Heart right ventricle (tissue), 16 donors: ENCODE results near the gene MYO1D. TPM values are rescaled to one million over a fixed set of nuclear protein-coding genes. Genes with fewer than 3 reads are reported as not detected.

Experiments
- ATAC-seq, 8 donors: fragments of 200-7000 bp; cut with Tn5 transposase; one replicate each; pipeline ENCODE4 v1.9.1; 2020; ENCODE audit warnings: mild to moderate bottlenecking in 8 of 8, moderate library complexity in 8 of 8, moderate number of reproducible peaks in 1 of 8
- DNase-seq, 2 donors: peaks; one replicate each; pipeline ENCODE4 v3.0.0-alpha.2; 2020
- H3K27ac ChIP-seq, 10 donors: fragments of 200-600 bp; sonication (generic) in 2 of 10; one replicate each; pipeline versions ENCODE4 v1.5.0 to v1.8.0; 2020 to 2022; ENCODE audit warnings: mild to moderate bottlenecking in 3 of 10
- H3K27me3 ChIP-seq, 7 donors: fragments of 200-600 bp; one replicate each; pipeline ENCODE4 v1.8.0; 2021 to 2022; ENCODE audit warnings: mild to moderate bottlenecking in 2 of 7
- H3K36me3 ChIP-seq, 9 donors: fragments of 200-600 bp; sonication (generic) in 1 of 9; one replicate each; pipeline versions ENCODE4 v1.5.0 to v1.8.0; 2020 to 2022; ENCODE audit warnings: mild to moderate bottlenecking in 2 of 9
- H3K4me1 ChIP-seq, 9 donors: fragments of 200-600 bp; sonication (generic) in 1 of 9; one replicate each; pipeline versions ENCODE4 v1.5.0 to v1.8.0; 2020 to 2022; ENCODE audit warnings: mild to moderate bottlenecking in 4 of 9
- H3K4me3 ChIP-seq, 10 donors: fragments of 200-600 bp; sonication (generic) in 2 of 10; one replicate each; pipeline versions ENCODE4 v1.5.0 to v1.8.0; 2020 to 2022; ENCODE audit warnings: mild to moderate bottlenecking in 7 of 10, moderate library complexity in 2 of 10
- H3K9me3 ChIP-seq, 11 donors: fragments of 200-600 bp in 10 of 11; sonication (generic) in 2 of 11; one replicate each; pipeline versions ENCODE4 v1.5.0 to v1.8.0; 2013 to 2022; ENCODE audit warnings: mild to moderate bottlenecking in 2 of 11, control low read depth in 1 of 11, moderate library complexity in 1 of 11
- WGBS, 2 donors: extraction: QIAGEN DNeasy Blood & Tissue Kit; methylation state at CpG; one replicate each; pipeline ENCODE4 v1.1.7; 2013; ENCODE audit warnings: inconsistent platforms in 1 of 2; 5-methylcytosine and 5-hydroxymethylcytosine counted together
- intact Hi-C, 10 donors: fragments of 100-400 bp; cut with DNase I; formaldehyde crosslinking; loops; one replicate each; pipeline versions ENCODE4 v1.11.1 to v1.14.2; 2022
- polyA plus RNA-seq, 2 donors: library from polyadenylated mRNA; stranded (reverse); fragments of 200-250 nt; gene quantifications; one replicate each; pipeline ENCODE4 v1.2.3, GENCODE V29; 2013
- total RNA-seq, 10 donors: library from RNA; stranded (reverse); fragmentation: NEBNext Ultra II Directional in 3 of 10; extraction: Animal tissue kit (Norgen Biotek cat#: 25700) in 3 of 10; gene quantifications; one replicate each; pipeline versions ENCODE4 v1.2.1 to v1.2.4, GENCODE V29; 2021 to 2023
- TF ChIP-seq, protein P1 (sequence below), 9 donors: fragments of 200-600 bp; sonication (generic) in 2 of 9; IDR thresholded peaks; one replicate each; pipeline versions ENCODE4 v1.5.0 to v1.8.0; 2021 to 2022; ENCODE audit warnings: antibody characterized with exemption in 9 of 9, mild to moderate bottlenecking in 5 of 9, moderate library complexity in 1 of 9
- donor health status: Arrhythmogenic right ventricular cardiomyopathy.
- donor health status: ischemic (EF 13 %, LVEDD 7.1; RV severe dilation, severe dysfunction).
- donor health status: healthy with polysubstance abuse.
- donor health status: DM: no; HTN: yes; CAD: no.
- donor health status: DM: no; HTN: no; CAD: no.
- donor health status: ischemic (EF 25% LVEDD 6.9; RV normal size, moderate dysfunction).
- donor health status: ischemic (EF 25% LVEDD 5.7; RV mildly dilated, moderate dysfunction).
- donor health status: healthy.
- donor health status: DM: yes; HTN: yes; CAD: no.
- donor health status: Ischemic cardiomyopathy.
- donor health status: ischemic (EF 35%, LVEDD 5.7; RV mildly dilated, moderate dysfunction).
- donor health status: nonischemic (EF 11% LVEDD 7.7; RV severe dilation, severe dysfunction).
- donor health status: DM: yes; HTN: yes; CAD: no.
- donor health status: PGD.
- donor health status: ischemic (EF 29% LVEDD 5.4; RV normal size, mild dysfunction).
- donor health status: nonischemic (EF 23%, LVEDD 6.1; RV moderate dilation, normal function).

The MYO1D gene
- total and polyA plus RNA-seq, 12 donors = 1.9 to 16.4 (median 6.7) TPM

DNA sequence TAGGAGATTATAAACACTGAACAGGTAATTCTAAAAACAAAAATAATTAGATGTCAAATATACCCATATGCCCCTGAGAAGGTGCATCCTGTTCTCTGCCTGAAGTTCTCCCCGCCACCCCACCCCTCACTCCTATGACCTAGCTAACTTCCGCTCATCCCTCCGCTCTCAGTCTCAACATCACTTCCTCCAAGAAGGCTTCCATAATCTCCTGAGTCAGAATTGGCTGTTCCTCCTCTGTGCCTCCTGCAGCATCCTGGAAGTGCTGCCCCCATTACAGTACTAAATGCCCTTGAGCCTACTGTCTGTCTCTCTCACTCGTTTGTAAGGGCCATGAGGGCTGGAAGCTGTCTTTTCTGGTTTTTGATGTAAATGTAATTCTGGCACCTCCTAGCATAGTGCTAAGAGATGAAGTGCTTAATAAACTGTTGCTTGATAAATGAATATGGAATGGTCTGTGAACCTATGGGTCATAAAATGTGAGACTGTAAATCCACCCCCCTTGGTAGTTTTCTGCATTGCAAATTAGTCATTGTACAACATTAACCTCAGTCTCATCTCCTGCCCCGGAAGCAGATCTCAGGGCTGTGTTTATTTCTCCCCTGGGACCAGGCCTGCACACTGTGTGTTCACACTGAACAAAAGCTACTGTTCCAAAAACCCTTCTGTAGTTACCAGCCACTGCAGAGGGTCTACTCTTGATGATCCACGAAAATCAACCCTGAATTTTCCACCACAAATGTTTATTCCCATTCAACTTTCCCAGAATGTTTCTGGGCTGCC, 3.9 kb upstream of the MYO1D start:
- intact Hi-C loops = loop anchor here in 1 of 10 donors (5.0 kb wide), 1 partner anchor 84 kb away; no protein-coding TSS in a partner anchor
- peaks cover 0 to 16% (median 12%) of the 10 kb centered on the region in 7 donors for H3K27me3 ChIP-seq
- peaks cover 0 to 18% (median 11%) of the 10 kb centered on the region in 9 donors for H3K4me1 ChIP-seq
- H3K27ac ChIP-seq = no peak overlapping the region
- H3K36me3 ChIP-seq = no peaks in the 10 kb centered on the region
- no peak overlapping the region for H3K4me3 ChIP-seq
- H3K9me3 ChIP-seq = no peaks in the 10 kb centered on the region
- TF ChIP-seq, protein P1, sequence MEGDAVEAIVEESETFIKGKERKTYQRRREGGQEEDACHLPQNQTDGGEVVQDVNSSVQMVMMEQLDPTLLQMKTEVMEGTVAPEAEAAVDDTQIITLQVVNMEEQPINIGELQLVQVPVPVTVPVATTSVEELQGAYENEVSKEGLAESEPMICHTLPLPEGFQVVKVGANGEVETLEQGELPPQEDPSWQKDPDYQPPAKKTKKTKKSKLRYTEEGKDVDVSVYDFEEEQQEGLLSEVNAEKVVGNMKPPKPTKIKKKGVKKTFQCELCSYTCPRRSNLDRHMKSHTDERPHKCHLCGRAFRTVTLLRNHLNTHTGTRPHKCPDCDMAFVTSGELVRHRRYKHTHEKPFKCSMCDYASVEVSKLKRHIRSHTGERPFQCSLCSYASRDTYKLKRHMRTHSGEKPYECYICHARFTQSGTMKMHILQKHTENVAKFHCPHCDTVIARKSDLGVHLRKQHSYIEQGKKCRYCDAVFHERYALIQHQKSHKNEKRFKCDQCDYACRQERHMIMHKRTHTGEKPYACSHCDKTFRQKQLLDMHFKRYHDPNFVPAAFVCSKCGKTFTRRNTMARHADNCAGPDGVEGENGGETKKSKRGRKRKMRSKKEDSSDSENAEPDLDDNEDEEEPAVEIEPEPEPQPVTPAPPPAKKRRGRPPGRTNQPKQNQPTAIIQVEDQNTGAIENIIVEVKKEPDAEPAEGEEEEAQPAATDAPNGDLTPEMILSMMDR (IDR thresholded peaks at IDR 0.05) = no peak
- DNase-seq (no peak), ATAC-seq (no peak)
- WGBS, 2 donors = 77 to 80% methylated on average over 6 of the region's 6 CpGs

DNA sequence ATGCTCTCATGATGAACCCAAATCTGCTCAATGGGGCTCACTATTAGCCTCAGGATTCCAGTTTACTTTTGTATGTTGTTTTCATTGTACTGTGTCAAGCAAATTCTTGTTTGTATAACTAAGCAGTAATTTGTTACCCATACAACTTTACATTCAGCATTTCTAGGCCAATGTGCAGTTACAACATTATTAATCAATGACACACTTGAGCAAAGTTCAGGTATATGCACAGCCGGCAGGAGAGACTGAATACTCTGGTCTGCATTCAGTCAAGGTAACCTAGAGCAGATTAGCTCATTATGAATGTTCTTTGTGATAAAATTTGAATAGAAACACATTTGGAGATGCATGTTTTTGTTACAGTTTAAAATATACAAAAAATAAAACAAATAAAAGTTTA, 2.2 kb upstream of the MYO1D start:
- Histone ChIP-seq H3K36me3 (no peaks in the 10 kb centered on the region), H3K27ac (no peak overlapping the region), H3K27me3 (peaks cover 0 to 19% (median 9%) of the 10 kb centered on the region in 7 donors), H3K9me3 (no peaks in the 10 kb centered on the region), H3K4me1 (peaks cover 0 to 32% (median 16%) of the 10 kb centered on the region in 9 donors), H3K4me3 (no peak overlapping the region)
- 94% methylated on average over 1 of the region's 1 CpG for WGBS, 2 donors
- DNase-seq = no peak
- TF ChIP-seq, protein P1 (IDR thresholded peaks at IDR 0.05) = no peak
- no peak for ATAC-seq
- intact Hi-C loops = loop anchor here in 6 of 10 donors (5.0 kb wide), 4 partner anchors 52 to 392 kb away; partner anchors contain the start of gene CDK5R1 (in 1 of the 6)

DNA sequence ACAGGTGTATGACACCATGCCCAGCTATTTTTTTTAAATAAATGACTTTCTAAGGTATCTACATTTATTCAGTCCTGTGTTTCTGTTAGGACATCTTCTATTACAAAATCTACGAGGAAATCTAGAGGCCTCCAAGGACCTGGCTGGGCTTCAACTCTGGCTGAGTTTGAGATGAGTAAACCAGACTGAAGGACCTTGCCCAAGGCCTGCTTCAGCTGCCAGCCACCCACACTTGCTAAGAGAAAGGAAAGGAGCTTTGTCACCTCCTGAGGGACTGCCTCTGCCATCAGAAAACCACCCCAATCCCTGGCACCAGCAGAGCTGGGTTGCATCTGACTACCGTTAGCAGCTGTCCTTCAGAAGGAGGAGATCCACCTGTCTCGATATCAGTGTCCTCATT, 1.3 kb upstream of the MYO1D start:
- DNase-seq = peak in 1 of 2 donors; percentile 15

DNA sequence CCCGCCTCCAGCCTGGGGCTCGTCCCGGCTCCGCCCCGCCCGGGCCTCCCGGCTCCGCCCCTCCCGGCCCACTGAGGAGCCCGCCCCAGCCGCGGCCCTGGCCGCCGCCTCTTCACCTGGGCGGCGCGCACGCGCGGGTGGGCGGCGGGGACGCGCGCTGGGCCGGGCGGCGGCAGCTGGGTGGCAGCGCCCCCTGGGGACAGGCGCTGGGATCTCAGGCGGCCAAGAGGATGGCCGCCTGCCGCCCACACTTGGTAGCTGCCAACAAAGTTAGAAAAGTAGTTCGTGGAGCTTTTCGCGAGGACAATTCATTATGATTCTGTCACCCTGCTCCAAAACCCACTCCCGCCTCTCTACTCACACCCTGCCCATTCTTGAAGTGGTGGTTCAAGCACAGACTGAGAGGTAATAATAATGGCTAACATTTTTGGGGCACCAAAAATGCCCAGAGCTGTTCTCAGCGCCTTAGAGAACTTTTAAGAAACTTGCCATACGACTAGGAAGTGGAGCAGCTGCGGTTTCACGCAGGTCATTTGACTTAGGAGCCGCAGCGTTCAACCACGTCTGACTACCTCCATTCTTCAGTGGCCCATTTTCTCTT, 340 bp upstream of the MYO1D start:
- WGBS, 2 donors = 1 to 2% methylated on average over 41 to 44 of the region's 44 CpGs
- ATAC-seq = peak; percentile 98 to 100 (median 99)
- intact Hi-C loops = loop anchor here (1.0 to 5.0 kb wide), 7 partner anchors 50 to 390 kb away; partner anchors contain the start of gene CDK5R1 (in 1 of the 10)

More for the DNA sequence above, 1.3 kb upstream of the MYO1D start:
- Histone ChIP-seq H3K27ac (no peak overlapping the region), H3K4me3 (no peak overlapping the region), H3K4me1 (peaks cover 0 to 32% (median 16%) of the 10 kb centered on the region in 9 donors), H3K27me3 (peaks cover 0 to 16% (median 4%) of the 10 kb centered on the region in 7 donors), H3K36me3 (no peaks in the 10 kb centered on the region), H3K9me3 (no peaks in the 10 kb centered on the region)
- TF ChIP-seq, protein P1 (IDR thresholded peaks at IDR 0.05) = no peak
- peak in 1 of 8 donors; percentile 9 for ATAC-seq
- intact Hi-C loops = loop anchor here in 6 of 10 donors (5.0 kb wide), 4 partner anchors 51 to 391 kb away; partner anchors contain the start of gene CDK5R1 (in 1 of the 6)
- 79 to 83% methylated on average over 3 of the region's 3 CpGs for WGBS, 2 donors

More for the DNA sequence above, 340 bp upstream of the MYO1D start:
- Histone ChIP-seq H3K36me3 (no peaks in the 10 kb centered on the region), H3K4me1 (peaks cover 0 to 32% (median 16%) of the 10 kb centered on the region in 9 donors), H3K27me3 (peaks cover 0 to 13% (median 0%) of the 10 kb centered on the region in 7 donors), H3K9me3 (no peaks in the 10 kb centered on the region), H3K4me3 (peak overlapping the region in 9 of 10 donors; percentile 74 to 97 (median 85)), H3K27ac (peak overlapping the region; percentile 64 to 91 (median 84))
- TF ChIP-seq, protein P1 (IDR thresholded peaks at IDR 0.05) = peak; percentile 74 to 96 (median 85)
- peak; percentile 84 to 93 for DNase-seq
